Measurements from ENCODE around the gene RPL5. TPM values are rescaled to one million over a fixed set of nuclear protein-coding genes. Genes with fewer than 3 reads are reported as not detected.

Gene RPL5
- total and polyA plus RNA-seq, 9 of the 15 experiments (the other 6 are each of a cell fraction or from before 2014, with no cell fraction given), result 1,467 to 4,252 (median 2,454) TPM

DNA sequence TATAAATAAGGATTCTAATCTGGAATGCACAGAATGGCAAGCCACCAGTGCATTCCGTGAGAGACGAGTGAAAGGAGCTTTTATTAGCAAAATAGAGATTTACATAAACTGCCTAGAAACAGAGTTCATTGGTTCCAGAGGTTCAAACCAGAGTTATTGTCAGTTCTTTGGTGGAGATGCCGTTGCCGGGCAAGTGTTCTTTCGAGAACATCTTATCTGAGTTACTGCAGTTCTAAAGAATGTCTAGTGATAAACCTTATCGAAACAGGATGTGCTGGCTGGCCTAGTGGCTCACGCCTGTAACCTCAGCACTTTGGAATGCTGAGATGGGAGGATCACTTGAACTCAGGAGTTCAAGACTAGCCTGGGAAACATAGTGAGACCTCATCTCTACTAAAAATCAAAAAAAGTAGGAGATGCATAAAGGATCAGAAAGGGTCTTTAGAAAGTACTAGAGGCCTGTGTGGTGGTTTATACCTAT lies 27.1 kb upstream of the RPL5 start (continued):
- TF ChIP-seq, protein P1, sequence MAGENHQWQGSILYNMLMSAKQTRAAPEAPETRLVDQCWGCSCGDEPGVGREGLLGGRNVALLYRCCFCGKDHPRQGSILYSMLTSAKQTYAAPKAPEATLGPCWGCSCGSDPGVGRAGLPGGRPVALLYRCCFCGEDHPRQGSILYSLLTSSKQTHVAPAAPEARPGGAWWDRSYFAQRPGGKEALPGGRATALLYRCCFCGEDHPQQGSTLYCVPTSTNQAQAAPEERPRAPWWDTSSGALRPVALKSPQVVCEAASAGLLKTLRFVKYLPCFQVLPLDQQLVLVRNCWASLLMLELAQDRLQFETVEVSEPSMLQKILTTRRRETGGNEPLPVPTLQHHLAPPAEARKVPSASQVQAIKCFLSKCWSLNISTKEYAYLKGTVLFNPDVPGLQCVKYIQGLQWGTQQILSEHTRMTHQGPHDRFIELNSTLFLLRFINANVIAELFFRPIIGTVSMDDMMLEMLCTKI (IDR thresholded peaks at IDR 0.05; ENCODE audit: partially characterized antibody), result no peak
- TF ChIP-seq, protein P2, sequence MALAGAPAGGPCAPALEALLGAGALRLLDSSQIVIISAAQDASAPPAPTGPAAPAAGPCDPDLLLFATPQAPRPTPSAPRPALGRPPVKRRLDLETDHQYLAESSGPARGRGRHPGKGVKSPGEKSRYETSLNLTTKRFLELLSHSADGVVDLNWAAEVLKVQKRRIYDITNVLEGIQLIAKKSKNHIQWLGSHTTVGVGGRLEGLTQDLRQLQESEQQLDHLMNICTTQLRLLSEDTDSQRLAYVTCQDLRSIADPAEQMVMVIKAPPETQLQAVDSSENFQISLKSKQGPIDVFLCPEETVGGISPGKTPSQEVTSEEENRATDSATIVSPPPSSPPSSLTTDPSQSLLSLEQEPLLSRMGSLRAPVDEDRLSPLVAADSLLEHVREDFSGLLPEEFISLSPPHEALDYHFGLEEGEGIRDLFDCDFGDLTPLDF (CRISPR knock-in tag; IDR thresholded peaks at IDR 0.05), result no peak
- TF ChIP-seq PPARD (CRISPR knock-in tag; IDR thresholded peaks at IDR 0.05), result no peak
- TF ChIP-seq ZC3H4 (CRISPR knock-in tag; IDR thresholded peaks at IDR 0.05; ENCODE audit: borderline replicate concordance), result no peak
- TF ChIP-seq FOXM1 (IDR thresholded peaks at IDR 0.05; ENCODE audit: low read depth), result peak; percentile 93
- no peak for TF ChIP-seq FOXM1 (CRISPR knock-in tag; IDR thresholded peaks at IDR 0.05; ENCODE audit: low read depth)
- TF ChIP-seq JUNB (CRISPR knock-in tag; conservative IDR thresholded peaks at IDR 0.05), result no peak
- TF ChIP-seq, protein P3, sequence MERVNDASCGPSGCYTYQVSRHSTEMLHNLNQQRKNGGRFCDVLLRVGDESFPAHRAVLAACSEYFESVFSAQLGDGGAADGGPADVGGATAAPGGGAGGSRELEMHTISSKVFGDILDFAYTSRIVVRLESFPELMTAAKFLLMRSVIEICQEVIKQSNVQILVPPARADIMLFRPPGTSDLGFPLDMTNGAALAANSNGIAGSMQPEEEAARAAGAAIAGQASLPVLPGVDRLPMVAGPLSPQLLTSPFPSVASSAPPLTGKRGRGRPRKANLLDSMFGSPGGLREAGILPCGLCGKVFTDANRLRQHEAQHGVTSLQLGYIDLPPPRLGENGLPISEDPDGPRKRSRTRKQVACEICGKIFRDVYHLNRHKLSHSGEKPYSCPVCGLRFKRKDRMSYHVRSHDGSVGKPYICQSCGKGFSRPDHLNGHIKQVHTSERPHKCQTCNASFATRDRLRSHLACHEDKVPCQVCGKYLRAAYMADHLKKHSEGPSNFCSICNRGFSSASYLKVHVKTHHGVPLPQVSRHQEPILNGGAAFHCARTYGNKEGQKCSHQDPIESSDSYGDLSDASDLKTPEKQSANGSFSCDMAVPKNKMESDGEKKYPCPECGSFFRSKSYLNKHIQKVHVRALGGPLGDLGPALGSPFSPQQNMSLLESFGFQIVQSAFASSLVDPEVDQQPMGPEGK (CRISPR knock-in tag; IDR thresholded peaks at IDR 0.05; ENCODE audit: borderline replicate concordance), result no peak

All from K562 (cell line).